Vagina (tissue), 2 donors: ENCODE results near the gene GRK5.

Experiments used
- CTCF ChIP-seq, 3 experiments: fragments of 450-650 bp in 2 of 3; fragments of 200-600 bp in 1 of 3; sonication (generic) in 1 of 3; IDR thresholded peaks; one replicate each; pipeline ENCODE4 v1.5.1; 2017 to 2019; ENCODE audit warnings: antibody characterized with exemption in 3 of 3, mild to moderate bottlenecking in 2 of 3, moderate library complexity in 2 of 3
- POLR2A ChIP-seq, 2 donors: fragments of 450-650 bp; IDR thresholded peaks; one replicate each; pipeline ENCODE4 v1.6.1; 2017; ENCODE audit warnings: antibody characterized with exemption in 2 of 2, mild to moderate bottlenecking in 2 of 2, moderate library complexity in 2 of 2

DNA sequence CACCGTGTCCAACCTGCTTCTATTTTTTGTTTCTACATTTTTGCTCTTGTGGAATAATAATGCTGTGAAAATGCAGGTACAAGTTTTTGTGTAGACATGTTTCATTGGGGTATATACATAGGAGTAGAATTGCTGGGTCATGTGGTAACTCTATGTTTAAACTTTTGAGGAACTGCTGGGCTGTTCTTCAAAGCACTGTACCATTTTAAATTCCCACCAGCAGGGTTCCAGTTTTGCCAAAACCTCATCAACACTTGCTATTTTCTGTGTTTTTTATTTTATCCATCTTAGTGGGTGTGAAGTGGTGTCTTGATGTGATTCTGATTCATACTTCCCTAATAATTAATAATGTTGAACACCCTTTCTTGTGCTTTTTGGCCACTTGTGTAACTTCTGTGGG lies 196.6 kb downstream of the GRK5 start:
- TF ChIP-seq CTCF (IDR thresholded peaks at IDR 0.05) (no peak), POLR2A (IDR thresholded peaks at IDR 0.05) (no peak)
